HG03439 (cell line): ENCODE results near the gene MGMT.

ENCODE experiments used
- ATAC-seq: cut with Tn5 transposase; IDR thresholded peaks from one replicate; pipeline ENCODE4 v1.9.1; 2021; ENCODE audit warnings: mild to moderate bottlenecking, moderate library complexity; ENCODE audit not compliant: unreplicated experiment

The MGMT gene

GRCh38 chr10:129494176-129494575 is 27.1 kb downstream of the MGMT start:
- ATAC-seq, result no peak

- ATAC-seq, result no peak
Observed at GRCh38 chr10:129494740-129495139, 27.7 kb downstream of the MGMT start.

- no peak for ATAC-seq
Observed at GRCh38 chr10:129495256-129495655, 28.2 kb downstream of the MGMT start.

GRCh38 chr10:129495698-129496097 is 28.7 kb downstream of the MGMT start:
- no peak for ATAC-seq

- ATAC-seq, result no peak
Observed at GRCh38 chr10:129497013-129497412, 30.0 kb downstream of the MGMT start.

GRCh38 chr10:129498680-129499079 is 31.6 kb downstream of the MGMT start:
- no peak for ATAC-seq

GRCh38 chr10:129500617-129501339 is 33.7 kb downstream of the MGMT start:
- ATAC-seq, result no peak

GRCh38 chr10:129501652-129502436 is 34.8 kb downstream of the MGMT start:
- no peak for ATAC-seq

- ATAC-seq, result no peak
Observed at GRCh38 chr10:129502448-129502847, 35.4 kb downstream of the MGMT start.

- no peak for ATAC-seq
Observed at GRCh38 chr10:129505500-129506075, 38.5 kb downstream of the MGMT start.

- ATAC-seq, result no peak
Observed at GRCh38 chr10:129506101-129506797, 39.2 kb downstream of the MGMT start.

GRCh38 chr10:129507216-129507889 is 40.3 kb downstream of the MGMT start:
- no peak for ATAC-seq

GRCh38 chr10:129509155-129509554 is 42.1 kb downstream of the MGMT start:
- no peak for ATAC-seq

GRCh38 chr10:129509835-129510234 is 42.8 kb downstream of the MGMT start:
- no peak for ATAC-seq

- ATAC-seq, result no peak
Observed at GRCh38 chr10:129511086-129511485, 44.0 kb downstream of the MGMT start.

GRCh38 chr10:129511758-129512157 is 44.7 kb downstream of the MGMT start:
- ATAC-seq, result no peak

- no peak for ATAC-seq
Observed at GRCh38 chr10:129513312-129513711, 46.3 kb downstream of the MGMT start.

- ATAC-seq, result no peak
Observed at GRCh38 chr10:129514568-129515451, 47.8 kb downstream of the MGMT start.

- no peak for ATAC-seq
Observed at GRCh38 chr10:129516846-129517679, 50.0 kb downstream of the MGMT start.
